Measurements from ENCODE around the gene CALU. TPM values are rescaled to one million over a fixed set of nuclear protein-coding genes. Genes with fewer than 3 reads are reported as not detected.

CALU gene
- total RNA-seq, result 139 and 145 TPM in 2 replicates
- long read RNA-seq, full-length matches to known transcripts, result 1,094 of 1,177 reads
- long read RNA-seq, partial matches to known transcripts, result 55 of 1,177 reads
- long read RNA-seq, other reads (novel, unspliced or antisense), result 28 of 1,177 reads

DNA sequence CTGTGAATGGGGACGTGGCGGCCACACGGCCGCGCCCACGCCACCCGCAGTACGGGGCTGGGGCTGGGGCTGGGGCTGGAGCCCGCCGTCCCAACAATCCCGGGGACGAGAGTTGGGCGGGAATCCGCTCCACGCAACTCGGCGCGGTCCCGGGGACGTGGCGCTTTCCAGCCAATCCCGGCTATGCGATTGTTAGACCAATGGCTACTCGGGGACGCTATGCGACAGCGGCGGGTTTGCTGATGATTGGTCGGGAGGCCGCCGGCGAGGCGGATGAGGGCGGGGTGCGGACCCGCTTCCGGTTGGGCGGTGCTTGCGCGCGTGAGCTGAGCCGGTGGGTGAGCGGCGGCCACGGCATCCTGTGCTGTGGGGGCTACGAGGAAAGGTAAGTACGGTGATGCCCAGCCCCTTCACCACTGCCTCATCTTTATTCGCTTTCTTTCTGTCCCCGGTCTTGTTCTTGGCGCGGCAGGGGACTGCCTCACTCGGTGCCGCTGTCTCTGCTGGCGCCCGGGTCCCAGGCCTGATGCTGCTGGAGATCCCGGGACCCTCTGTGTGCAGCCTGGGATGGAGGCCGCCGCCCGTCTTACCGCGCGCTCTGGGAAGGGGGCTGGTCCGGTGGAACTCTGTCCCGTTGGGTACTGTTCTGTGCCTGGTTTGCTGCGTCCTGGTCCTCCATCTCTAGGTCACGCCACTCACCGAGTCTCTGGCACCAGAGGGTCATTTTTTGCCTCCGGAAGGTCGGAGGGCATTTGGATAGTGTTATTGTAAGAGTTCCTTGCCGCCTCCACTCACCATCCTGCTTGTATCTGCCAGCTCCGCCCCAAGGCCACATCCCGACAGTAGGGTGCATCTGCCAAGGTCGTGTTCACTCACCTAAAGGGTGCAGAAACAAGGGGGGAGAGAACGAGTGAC, at the start of gene CALU:
Gene CALU, plus strand, starts transcription at position 312 of the 915 bp plus-strand sequence. CDS start 9,225 bp downstream, outside the sequence.
- peak within 1 kb of the TSS; percentile 97 for H3K4me3 Mint-ChIP-seq
- peaks cover 2% of the 10 kb centered on the region for H3K27me3 Mint-ChIP-seq (ENCODE audit: low read depth)
- peaks cover 39% of the 10 kb centered on the region for H3K4me1 Mint-ChIP-seq
- H3K36me3 Mint-ChIP-seq (ENCODE audit: low read depth), result no peaks in the 10 kb centered on the region
- DNase-seq (ENCODE audit: low read depth, low spot score), result peak; percentile 91
- no peaks in the 10 kb centered on the region for H3K9me3 Mint-ChIP-seq
- peak within 1 kb of the TSS; percentile 98 for H3K27ac Mint-ChIP-seq (ENCODE audit: unreplicated experiment)
- TF ChIP-seq, protein P1, sequence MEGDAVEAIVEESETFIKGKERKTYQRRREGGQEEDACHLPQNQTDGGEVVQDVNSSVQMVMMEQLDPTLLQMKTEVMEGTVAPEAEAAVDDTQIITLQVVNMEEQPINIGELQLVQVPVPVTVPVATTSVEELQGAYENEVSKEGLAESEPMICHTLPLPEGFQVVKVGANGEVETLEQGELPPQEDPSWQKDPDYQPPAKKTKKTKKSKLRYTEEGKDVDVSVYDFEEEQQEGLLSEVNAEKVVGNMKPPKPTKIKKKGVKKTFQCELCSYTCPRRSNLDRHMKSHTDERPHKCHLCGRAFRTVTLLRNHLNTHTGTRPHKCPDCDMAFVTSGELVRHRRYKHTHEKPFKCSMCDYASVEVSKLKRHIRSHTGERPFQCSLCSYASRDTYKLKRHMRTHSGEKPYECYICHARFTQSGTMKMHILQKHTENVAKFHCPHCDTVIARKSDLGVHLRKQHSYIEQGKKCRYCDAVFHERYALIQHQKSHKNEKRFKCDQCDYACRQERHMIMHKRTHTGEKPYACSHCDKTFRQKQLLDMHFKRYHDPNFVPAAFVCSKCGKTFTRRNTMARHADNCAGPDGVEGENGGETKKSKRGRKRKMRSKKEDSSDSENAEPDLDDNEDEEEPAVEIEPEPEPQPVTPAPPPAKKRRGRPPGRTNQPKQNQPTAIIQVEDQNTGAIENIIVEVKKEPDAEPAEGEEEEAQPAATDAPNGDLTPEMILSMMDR (conservative IDR thresholded peaks at IDR 0.05), result no peak

DNA sequence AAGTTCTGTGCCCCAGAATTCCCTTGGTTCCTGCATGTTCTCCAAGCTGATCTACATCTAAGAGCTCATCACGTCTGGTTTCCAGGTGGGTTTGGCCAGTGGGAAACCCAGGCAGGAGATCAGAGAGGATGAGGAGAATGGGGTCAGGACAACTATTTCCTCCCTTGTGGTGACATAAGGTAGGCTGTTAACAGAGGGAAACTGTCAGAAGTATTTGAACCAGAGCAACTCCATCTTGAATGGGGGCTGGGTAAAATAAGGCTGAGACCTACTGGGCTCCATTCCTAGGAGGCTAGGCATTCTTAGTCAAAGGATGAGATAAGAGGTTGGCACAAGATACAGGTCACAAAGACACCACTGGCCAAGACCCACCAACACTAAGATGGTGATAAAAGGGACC, 47.9 kb upstream of the CALU start:
- no peak overlapping the region for H3K27ac Mint-ChIP-seq (ENCODE audit: unreplicated experiment)
- no peaks in the 10 kb centered on the region for H3K4me1 Mint-ChIP-seq
- H3K27me3 Mint-ChIP-seq (ENCODE audit: low read depth), result peaks cover 4% of the 10 kb centered on the region
- no peak overlapping the region for H3K4me3 Mint-ChIP-seq
- H3K36me3 Mint-ChIP-seq (ENCODE audit: low read depth), result peaks cover 2% of the 10 kb centered on the region
- no peak for DNase-seq (ENCODE audit: low read depth, low spot score)
- TF ChIP-seq, protein P1 (conservative IDR thresholded peaks at IDR 0.05), result no peak
- H3K9me3 Mint-ChIP-seq, result no peaks in the 10 kb centered on the region

DNA sequence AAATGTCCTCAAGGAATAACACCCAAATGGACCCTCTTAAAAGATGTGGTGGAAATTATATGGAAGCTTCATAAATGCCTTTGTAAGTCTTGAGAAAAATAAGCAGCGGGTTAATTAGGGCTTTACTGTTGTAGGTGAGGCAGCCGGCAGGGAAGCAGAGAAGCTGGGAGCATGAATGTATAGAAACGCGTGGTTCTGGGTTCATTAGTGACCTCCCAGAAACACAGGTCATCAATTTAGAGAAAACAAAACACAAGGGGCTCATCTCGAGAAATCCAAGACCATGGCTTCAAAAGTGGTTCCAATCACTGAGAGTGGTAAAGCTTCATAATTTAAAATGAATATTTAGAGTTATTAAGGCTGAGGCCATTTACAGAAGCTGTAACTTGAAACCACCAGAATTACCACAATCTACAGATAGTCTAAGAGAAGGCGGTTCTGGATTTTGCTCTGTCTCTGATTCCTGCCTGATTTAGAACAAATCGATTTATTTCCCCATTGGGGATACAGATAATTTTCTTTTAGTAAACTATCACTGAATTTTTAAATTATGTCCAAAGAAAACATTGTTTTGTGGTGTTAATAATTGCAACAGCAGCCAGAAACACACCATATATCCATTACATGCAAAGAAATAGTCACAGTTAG, 46.4 kb upstream of the CALU start:
- TF ChIP-seq, protein P1 (conservative IDR thresholded peaks at IDR 0.05), result no peak
- Mint-ChIP-seq H3K9me3 (no peaks in the 10 kb centered on the region), H3K27me3 (ENCODE audit: low read depth) (peaks cover 19% of the 10 kb centered on the region), H3K4me3 (no peak overlapping the region), H3K27ac (ENCODE audit: unreplicated experiment) (no peak overlapping the region), H3K36me3 (ENCODE audit: low read depth) (peaks cover 2% of the 10 kb centered on the region), H3K4me1 (peaks cover 4% of the 10 kb centered on the region)
- DNase-seq (ENCODE audit: low read depth, low spot score), result no peak

DNA sequence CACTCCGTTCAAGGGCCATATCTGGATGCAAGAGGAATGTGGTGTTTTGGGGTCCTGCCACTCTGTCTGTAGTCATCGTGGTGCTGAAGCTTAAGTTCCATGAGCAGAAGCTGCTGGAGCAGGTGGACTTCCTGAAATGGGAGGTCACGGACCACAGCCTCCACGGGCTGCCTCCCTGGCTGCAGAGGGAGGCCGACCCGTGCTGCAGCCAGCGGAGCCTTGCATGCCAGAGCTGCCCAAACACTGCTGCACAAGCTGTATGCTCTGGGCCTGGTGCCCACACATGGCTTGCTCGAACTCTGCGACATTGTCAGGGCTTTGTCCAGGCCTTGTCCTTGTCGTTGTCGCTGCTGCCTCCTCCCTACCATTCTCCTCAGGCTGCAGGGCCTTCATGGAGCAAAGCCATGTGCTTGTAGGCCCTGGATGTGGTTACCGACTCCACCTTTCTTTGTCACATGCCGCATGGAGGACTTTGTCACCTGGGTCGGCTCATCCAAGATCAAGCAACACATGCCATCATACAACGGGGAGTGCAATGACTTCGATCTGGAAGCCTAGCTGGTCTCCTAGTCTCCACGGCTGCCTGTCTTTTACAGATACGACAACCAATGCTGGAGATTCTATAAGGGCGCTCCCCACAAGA, 45.7 kb upstream of the CALU start:
- Mint-ChIP-seq H3K36me3 (ENCODE audit: low read depth) (peaks cover 2% of the 10 kb centered on the region), H3K27ac (ENCODE audit: unreplicated experiment) (no peak overlapping the region), H3K9me3 (no peaks in the 10 kb centered on the region), H3K27me3 (ENCODE audit: low read depth) (peaks cover 26% of the 10 kb centered on the region), H3K4me3 (no peak overlapping the region), H3K4me1 (peaks cover 11% of the 10 kb centered on the region)
- TF ChIP-seq, protein P1 (conservative IDR thresholded peaks at IDR 0.05), result no peak
- no peak for DNase-seq (ENCODE audit: low read depth, low spot score)

DNA sequence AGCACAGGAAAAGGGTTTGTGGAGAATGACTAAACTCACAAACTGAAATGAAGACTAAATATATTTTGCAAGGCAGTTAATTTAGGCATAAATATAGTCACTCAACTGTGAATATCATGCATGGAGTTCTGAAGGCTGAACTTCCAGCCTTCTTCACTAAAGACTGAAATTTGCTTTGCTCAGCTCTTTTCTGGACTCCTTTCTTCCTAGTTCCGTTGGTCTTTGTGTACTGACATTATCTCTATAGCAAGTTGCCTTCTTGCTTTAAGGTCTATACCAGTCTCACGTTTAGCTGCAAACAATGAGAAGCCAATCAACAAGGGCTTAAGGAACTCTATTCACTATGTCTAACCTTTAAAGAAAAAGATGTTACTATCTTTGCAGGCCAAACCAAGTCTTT, 44.4 kb upstream of the CALU start:
- Mint-ChIP-seq H3K4me3 (no peak overlapping the region), H3K27me3 (ENCODE audit: low read depth) (peaks cover 37% of the 10 kb centered on the region), H3K9me3 (no peaks in the 10 kb centered on the region), H3K36me3 (ENCODE audit: low read depth) (peaks cover 2% of the 10 kb centered on the region), H3K4me1 (peaks cover 18% of the 10 kb centered on the region), H3K27ac (ENCODE audit: unreplicated experiment) (no peak overlapping the region)
- no peak for DNase-seq (ENCODE audit: low read depth, low spot score)
- TF ChIP-seq, protein P1 (conservative IDR thresholded peaks at IDR 0.05), result no peak

Measured in neural crest cell (in vitro differentiated cells).